Upper lobe of left lung (tissue), 6 donors: ENCODE results near the gene CDK4. TPM values are rescaled to one million over a fixed set of nuclear protein-coding genes. Genes with fewer than 3 reads are reported as not detected.

Experiments
- ATAC-seq, 2 donors: fragments of 200-7000 bp; cut with Tn5 transposase; one replicate each; pipeline ENCODE4 v1.9.1; 2022; ENCODE audit warnings: mild to moderate bottlenecking in 2 of 2, moderate library complexity in 2 of 2; ENCODE audit not compliant: low FRiP score in 2 of 2
- DNase-seq, 2 donors: peaks; one replicate each; pipeline ENCODE4 v3.0.0-alpha.2; 2019 to 2020
- H3K27ac ChIP-seq, 4 donors: fragments of 200-600 bp; sonication (generic); one replicate each; pipeline ENCODE4 v1.5.1; 2016 to 2019
- H3K27me3 ChIP-seq, 4 donors: fragments of 200-600 bp; sonication (generic); one replicate each; pipeline ENCODE4 v1.5.1; 2017 to 2019
- H3K36me3 ChIP-seq, 4 donors: fragments of 200-600 bp; sonication (generic); one replicate each; pipeline ENCODE4 v1.5.1; 2016 to 2019
- H3K4me1 ChIP-seq, 4 donors: fragments of 200-600 bp; sonication (generic); one replicate each; pipeline ENCODE4 v1.5.1; 2018 to 2019
- H3K4me3 ChIP-seq, 4 donors: fragments of 200-600 bp; sonication (generic); one replicate each; pipeline ENCODE4 v1.5.1; 2017 to 2019; ENCODE audit warnings: mild to moderate bottlenecking in 2 of 4, moderate library complexity in 1 of 4
- H3K9me3 ChIP-seq, 4 donors: fragments of 200-600 bp; sonication (generic); one replicate each; pipeline ENCODE4 v1.5.1; 2018 to 2019
- EP300 ChIP-seq, 4 donors: sonication (generic); formaldehyde crosslinking; IDR thresholded peaks; one replicate each; pipeline ENCODE4 v1.5.1; 2017; ENCODE audit warnings: antibody characterized with exemption in 4 of 4, control low read depth in 2 of 4
- POLR2A ChIP-seq, 4 donors: fragments of 450-650 bp; IDR thresholded peaks; one replicate each; pipeline ENCODE4 v1.5.1; 2016 to 2017; ENCODE audit warnings: antibody characterized with exemption in 4 of 4, mild to moderate bottlenecking in 2 of 4
- POLR2AphosphoS5 ChIP-seq, 2 donors: sonication (generic); formaldehyde crosslinking; IDR thresholded peaks; one replicate each; pipeline ENCODE4 v1.5.1; 2017; ENCODE audit warnings: antibody characterized with exemption in 2 of 2
- WGBS, 2 donors: methylation state at CpG; one replicate each; pipeline ENCODE4 v1.1.5; 2017 to 2018; 5-methylcytosine and 5-hydroxymethylcytosine counted together
- total RNA-seq, 6 donors: library from RNA; depleted of rRNA in 4 of 6; stranded (reverse); fragments of >200 nt in 4 of 6; gene quantifications; one replicate each; pipeline versions ENCODE4 v1.1.0 to v1.2.1, GENCODE V29; 2016 to 2021
- TF ChIP-seq, protein P1 (sequence below), 6 experiments: fragments of 450-650 bp in 4 of 6; fragments of 200-600 bp in 2 of 6; sonication (generic) in 2 of 6; IDR thresholded peaks; one replicate each; pipeline ENCODE4 v1.5.1; 2016 to 2019; ENCODE audit warnings: antibody characterized with exemption in 6 of 6
- donor health status: DM: no; HTN: no; CAD: no; lungs with moderate emphysema.
- donor health status: DM: no; HTN: yes; CAD: no; lungs with severe emphysema.

The CDK4 gene
- total RNA-seq, 6 donors from 2014 or later: 38.5 to 109 (median 62.5) TPM

DNA sequence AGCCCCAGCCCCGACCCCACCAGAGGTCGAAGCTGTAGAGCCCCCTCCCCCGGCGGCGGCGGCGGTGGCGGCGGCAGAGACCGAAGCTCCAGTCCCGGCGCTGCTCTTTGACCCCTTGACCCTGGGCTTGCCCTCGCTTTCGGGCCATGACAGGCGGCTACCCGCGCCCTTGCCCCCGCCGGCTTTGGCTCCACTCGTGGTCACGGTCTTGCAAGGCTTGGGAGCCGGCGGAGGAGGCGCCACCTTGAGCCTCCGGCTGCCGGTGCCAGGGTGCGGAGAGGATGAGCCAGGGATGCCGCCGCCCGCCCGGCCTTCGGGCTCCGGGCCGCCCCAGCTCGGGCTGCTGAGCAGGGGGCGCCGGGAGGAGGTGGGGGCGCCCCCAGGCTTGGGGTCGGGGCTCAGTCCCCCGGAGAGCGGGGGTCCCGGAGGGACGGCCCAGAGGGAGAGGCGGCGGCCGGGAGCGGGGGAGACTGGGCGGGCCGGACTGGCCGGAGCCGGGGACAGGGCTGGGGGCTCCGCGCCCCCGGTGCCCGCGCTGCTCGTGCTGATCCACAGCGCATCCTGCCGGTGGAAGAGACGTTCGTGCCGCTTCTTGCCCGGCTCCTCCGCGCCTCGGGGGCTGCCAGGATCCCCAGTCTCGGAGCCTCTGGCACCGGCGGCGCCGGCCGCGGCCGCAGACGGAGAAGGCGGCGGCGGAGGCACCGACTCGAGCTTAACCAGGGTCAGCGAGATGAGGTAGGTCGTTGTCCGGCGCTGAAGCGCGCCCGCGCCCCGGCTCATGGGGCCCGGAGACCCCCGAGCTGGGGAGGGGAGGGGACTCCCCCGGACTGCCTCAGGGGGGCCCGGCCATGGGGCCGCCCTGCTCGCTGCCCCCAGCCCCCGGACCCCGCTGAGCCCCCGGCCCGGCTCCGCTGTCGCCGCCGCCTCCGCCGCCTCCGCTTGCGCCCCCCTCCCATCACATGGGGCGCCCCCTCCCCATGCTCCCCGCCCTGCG is 14.3 kb downstream of the CDK4 start:
- peaks cover 0 to 4% (median 0%) of the 10 kb centered on the region in 4 donors for H3K36me3 ChIP-seq
- H3K4me1 ChIP-seq: peaks cover 26 to 50% (median 36%) of the 10 kb centered on the region in 4 donors
- TF ChIP-seq, protein P1, sequence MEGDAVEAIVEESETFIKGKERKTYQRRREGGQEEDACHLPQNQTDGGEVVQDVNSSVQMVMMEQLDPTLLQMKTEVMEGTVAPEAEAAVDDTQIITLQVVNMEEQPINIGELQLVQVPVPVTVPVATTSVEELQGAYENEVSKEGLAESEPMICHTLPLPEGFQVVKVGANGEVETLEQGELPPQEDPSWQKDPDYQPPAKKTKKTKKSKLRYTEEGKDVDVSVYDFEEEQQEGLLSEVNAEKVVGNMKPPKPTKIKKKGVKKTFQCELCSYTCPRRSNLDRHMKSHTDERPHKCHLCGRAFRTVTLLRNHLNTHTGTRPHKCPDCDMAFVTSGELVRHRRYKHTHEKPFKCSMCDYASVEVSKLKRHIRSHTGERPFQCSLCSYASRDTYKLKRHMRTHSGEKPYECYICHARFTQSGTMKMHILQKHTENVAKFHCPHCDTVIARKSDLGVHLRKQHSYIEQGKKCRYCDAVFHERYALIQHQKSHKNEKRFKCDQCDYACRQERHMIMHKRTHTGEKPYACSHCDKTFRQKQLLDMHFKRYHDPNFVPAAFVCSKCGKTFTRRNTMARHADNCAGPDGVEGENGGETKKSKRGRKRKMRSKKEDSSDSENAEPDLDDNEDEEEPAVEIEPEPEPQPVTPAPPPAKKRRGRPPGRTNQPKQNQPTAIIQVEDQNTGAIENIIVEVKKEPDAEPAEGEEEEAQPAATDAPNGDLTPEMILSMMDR (IDR thresholded peaks at IDR 0.05): peak in 2 of 6 experiments; percentile 6 to 12
- TF ChIP-seq POLR2AphosphoS5 (IDR thresholded peaks at IDR 0.05) (no peak), POLR2A (IDR thresholded peaks at IDR 0.05) (no peak), EP300 (IDR thresholded peaks at IDR 0.05) (no peak)
- DNase-seq: peak in 1 of 2 donors; percentile 85
- H3K4me3 ChIP-seq: peak overlapping the region in 3 of 4 donors; percentile 21 to 38 (median 38)
- 40 to 65% methylated on average over 36 to 45 of the region's 110 CpGs for WGBS, 2 donors
- no peak overlapping the region for H3K27ac ChIP-seq
- no peaks in the 10 kb centered on the region for H3K9me3 ChIP-seq
- peak in 1 of 2 donors; percentile 7 for ATAC-seq
- H3K27me3 ChIP-seq: peaks cover 1 to 50% (median 22%) of the 10 kb centered on the region in 4 donors

DNA sequence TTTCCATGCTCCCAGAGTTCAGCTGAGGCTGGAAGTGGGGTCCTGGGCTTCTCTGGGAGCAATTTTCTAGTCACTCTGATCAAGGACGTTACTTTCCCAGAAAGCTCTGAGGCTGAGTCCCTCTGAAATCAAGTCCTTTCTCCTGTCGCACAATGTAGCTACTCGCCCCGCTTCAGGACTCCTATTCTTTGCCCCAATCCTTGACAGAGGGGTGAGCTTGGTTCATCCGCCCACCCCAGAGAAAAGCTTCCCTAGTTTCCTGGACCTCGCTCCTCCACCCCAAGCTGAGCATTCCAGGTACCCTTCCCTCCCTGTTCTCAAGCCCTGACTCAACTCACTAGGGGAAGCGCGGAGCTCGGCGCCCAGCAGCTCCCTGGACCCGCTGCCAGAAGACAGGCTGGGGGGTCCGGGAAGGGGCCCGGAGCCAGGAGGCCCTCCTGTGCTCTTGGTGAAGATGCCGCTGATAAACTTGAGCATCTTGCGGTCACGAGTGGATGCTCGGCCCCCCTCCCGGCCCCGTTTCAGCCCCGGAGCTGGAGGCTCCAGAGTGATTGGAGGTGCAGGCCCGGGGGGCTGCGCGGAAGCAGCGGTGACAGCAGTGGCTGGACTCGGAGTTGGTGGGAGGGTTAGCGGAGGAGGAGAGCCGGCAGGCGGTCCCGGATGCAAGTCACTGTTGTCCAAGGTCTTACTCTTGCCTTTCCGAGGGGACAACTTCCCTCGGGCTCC is 15.2 kb downstream of the CDK4 start:
- ATAC-seq (no peak), DNase-seq (peak in 1 of 2 donors; percentile 81)
- Histone ChIP-seq H3K4me1 (peaks cover 26 to 50% (median 36%) of the 10 kb centered on the region in 4 donors), H3K27me3 (peaks cover 1 to 50% (median 22%) of the 10 kb centered on the region in 4 donors), H3K27ac (no peak overlapping the region), H3K4me3 (peak overlapping the region in 2 of 4 donors; percentile 21 to 38), H3K9me3 (no peaks in the 10 kb centered on the region), H3K36me3 (peaks cover 0 to 4% (median 0%) of the 10 kb centered on the region in 4 donors)
- WGBS, 2 donors: 43 to 45% methylated on average over 22 to 30 of the region's 31 CpGs
- TF ChIP-seq, protein P1 (IDR thresholded peaks at IDR 0.05): no peak
- no peak for TF ChIP-seq POLR2AphosphoS5 (IDR thresholded peaks at IDR 0.05)
- TF ChIP-seq POLR2A (IDR thresholded peaks at IDR 0.05): no peak
- no peak for TF ChIP-seq EP300 (IDR thresholded peaks at IDR 0.05)

DNA sequence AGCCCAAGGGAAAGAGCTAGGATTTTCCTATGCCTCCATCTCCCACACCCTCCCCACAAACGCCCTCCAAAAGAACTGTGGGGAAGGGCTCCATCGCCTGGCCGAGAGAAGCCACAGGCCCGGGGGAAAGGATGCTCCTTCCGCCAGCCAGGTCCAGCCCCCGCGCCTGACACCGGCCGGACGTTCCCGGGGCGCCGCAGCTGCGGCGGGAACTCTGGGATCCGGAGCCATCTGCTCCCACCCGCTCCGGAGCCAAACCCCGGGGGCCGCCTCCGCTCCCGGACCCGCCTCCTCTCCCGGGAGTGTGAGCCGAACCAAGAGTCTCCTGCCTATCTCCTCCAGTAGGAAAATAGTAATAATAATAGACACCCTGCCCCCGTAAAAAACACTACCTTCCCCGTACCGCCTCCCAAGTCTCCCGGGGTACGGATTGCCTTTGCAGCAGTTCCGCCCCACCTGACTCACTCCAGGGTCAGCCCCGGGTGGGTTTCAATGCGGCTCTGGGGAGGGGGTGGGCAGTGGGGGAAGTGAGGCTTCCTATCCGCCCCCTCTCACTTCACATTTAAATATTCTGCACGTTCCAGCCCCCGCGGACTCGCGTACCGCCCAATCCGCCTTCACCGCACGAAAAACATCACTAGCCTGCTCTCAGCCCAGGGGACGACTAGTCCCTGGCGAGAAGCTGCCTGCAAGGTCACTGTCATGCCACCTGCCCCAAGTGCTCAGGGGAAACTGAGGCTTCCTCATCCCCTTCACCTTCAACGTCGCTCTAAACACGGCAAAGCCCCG is 16.0 kb downstream of the CDK4 start:
- Histone ChIP-seq H3K9me3 (no peaks in the 10 kb centered on the region), H3K27me3 (peaks cover 1 to 50% (median 22%) of the 10 kb centered on the region in 4 donors), H3K36me3 (peaks cover 0 to 4% (median 1%) of the 10 kb centered on the region in 4 donors), H3K4me3 (peak overlapping the region in 1 of 4 donors; percentile 8), H3K27ac (no peak overlapping the region), H3K4me1 (peaks cover 26 to 49% (median 36%) of the 10 kb centered on the region in 4 donors)
- TF ChIP-seq, protein P1 (IDR thresholded peaks at IDR 0.05): no peak
- TF ChIP-seq POLR2AphosphoS5 (IDR thresholded peaks at IDR 0.05): no peak
- TF ChIP-seq POLR2A (IDR thresholded peaks at IDR 0.05): no peak
- no peak for TF ChIP-seq EP300 (IDR thresholded peaks at IDR 0.05)
- WGBS, 2 donors: 37 to 52% methylated on average over 29 to 49 of the region's 49 CpGs
- DNase-seq: peak in 1 of 2 donors; percentile 85
- peak in 1 of 2 donors; percentile 18 for ATAC-seq

DNA sequence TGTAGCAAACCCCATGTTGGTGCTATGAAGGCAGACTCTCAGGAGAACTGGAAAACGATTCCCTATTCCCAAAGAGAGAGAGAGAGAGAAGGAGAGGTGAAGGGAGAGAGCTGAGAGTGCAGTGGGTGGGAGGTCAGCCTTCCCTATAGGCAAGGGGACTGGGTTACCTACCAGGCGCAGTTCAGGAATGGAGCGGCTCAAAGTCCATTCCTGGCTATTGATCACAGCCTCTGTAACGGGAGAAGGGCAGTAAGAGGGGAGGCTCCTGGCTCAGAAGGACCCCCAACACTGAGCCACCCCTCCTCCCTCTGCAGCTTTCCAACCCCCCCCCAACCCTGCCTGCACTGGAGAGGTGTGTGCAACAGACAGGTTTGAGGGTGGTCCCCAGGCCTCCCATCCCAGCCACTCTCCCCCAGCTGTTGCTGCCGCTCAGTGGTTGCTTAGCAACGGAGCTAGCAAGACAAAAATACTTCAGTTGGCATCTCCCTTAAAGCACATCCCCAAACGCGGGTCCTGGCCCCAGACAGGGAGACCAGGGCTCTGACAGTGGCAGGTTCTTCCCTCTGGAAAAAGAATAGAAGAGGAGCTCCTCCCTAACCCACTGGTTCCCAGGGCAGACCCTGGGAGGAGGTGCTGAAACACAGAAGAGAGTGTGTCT is 16.8 kb downstream of the CDK4 start:
- Histone ChIP-seq H3K27me3 (peaks cover 1 to 50% (median 20%) of the 10 kb centered on the region in 4 donors), H3K4me3 (peak overlapping the region in 1 of 4 donors; percentile 8)
- 39 to 41% methylated on average over 7 to 8 of the region's 8 CpGs for WGBS, 2 donors

More for the DNA sequence above, 16.8 kb downstream of the CDK4 start:
- Histone ChIP-seq H3K9me3 (no peaks in the 10 kb centered on the region), H3K4me1 (peaks cover 26 to 43% (median 34%) of the 10 kb centered on the region in 4 donors), H3K36me3 (peaks cover 0 to 8% (median 1%) of the 10 kb centered on the region in 4 donors), H3K27ac (no peak overlapping the region)
- DNase-seq (no peak), ATAC-seq (no peak)
- no peak for TF ChIP-seq EP300 (IDR thresholded peaks at IDR 0.05)
- TF ChIP-seq, protein P1 (IDR thresholded peaks at IDR 0.05): no peak
- TF ChIP-seq POLR2AphosphoS5 (IDR thresholded peaks at IDR 0.05): no peak
- TF ChIP-seq POLR2A (IDR thresholded peaks at IDR 0.05): no peak
